Measurements from ENCODE around the gene LBX2.
A peak's percentile ranks its signal among the peaks of the same experiment; 100 is the strongest.

Gene LBX2

DNA sequence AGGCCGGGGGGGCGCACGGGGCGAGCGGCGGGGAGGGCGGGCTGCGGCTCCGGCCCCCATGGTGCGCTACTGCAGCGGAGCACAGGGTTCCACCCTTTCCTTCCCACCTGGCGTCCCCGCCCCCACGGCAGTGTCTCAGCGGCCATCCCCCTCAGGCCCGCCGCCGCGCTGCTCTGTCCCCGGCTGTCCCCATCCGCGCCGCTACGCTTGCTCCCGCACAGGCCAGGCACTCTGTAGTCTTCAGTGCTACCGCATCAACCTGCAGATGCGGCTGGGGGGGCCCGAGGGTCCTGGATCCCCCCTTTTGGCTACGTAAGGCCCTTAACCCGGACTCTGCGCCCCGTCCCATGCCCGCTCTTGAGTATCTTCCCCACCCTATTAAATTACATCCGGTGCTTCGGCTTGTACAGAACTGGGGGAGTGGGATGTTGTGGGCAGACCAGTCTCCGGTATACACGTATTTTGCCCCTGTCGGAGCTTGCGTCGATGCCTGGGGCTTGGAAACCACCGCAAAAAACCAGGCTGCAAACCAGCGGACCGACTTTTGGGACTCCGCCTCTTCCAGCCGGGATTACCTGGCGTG, 41.8 kb downstream of the LBX2 start:
- peak; percentile 73 to 87 for DNase-seq (ENCODE audit: low read depth in 2 of 2)

GRCh38 chr2:74457129-74457548, 42.3 kb downstream of the LBX2 start:
- DNase-seq (ENCODE audit: low read depth in 2 of 2): no peak

DNA sequence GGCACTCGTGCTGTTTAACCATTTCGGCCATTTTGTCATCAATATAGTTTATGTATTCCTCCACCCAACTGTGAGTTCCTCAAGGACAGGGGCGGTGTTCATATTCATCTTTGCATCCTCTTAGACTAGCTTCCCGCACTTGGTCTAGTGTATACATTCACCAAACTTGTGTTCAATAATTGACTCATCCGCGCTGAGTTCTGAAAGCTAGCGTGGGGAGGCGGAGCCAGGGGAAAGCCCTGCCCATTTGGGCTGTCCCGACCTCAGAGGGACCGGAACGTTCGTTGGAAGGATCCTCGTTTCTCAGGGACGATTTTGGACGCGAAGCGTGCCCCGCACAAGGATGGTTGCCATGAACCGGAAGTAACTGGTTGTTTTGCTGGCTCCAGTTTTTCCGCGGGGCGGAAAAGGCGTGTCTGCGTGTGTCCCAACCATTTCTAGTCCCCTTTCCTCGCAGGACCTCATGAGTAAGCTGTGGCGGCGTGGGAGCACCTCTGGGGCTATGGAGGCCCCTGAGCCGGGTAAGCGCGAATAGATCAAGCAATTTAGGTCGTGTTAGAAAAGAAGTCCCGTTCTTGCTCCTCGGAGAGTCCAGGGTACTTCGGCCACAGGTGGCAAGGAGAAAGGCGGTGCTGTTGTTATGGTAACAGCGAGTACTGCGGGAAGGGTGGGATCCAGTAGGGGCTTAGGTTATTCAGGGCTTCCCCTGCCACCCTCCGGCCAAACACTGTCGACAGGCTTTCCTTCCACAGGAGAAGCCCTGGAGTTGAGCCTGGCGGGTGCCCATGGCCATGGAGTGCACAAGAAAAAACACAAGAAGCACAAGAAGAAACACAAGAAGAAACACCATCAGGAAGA, 44.5 kb downstream of the LBX2 start, which contains the start of gene INO80B:
TSS of gene INO80B (plus strand) at position 434 of the 858 bp plus-strand sequence. CDS start at position 464, 30 bp downstream.
- peak; percentile 91 to 97 for DNase-seq (ENCODE audit: low read depth in 2 of 2)

- DNase-seq (ENCODE audit: low read depth in 2 of 2): no peak
Observed at GRCh38 chr2:74450570-74451190, 48.7 kb downstream of the LBX2 start.

DNA sequence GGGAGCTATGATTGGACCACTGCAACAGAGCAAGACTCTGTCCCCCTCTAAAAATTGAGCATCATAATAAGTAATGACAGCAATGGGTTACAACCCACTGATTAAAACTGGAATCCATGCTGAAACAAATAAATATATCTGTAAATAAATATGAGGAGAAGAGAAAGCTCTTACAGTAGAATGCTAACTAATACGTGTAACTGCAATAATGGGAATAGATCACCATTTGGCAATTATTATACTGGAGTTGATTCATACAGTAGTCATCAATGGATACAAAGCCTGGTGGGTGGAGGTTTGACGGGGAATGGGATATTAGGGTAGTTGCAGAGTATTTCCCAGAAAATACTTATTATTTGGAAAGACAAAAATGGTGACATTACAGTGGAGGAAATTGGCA, 50.6 kb downstream of the LBX2 start:
- no peak for DNase-seq (ENCODE audit: low read depth in 2 of 2)
